Measurements from ENCODE around the gene TPP1.

TPP1 gene

GRCh38 chr11:6619004-6619745, at the start of gene TPP1:
TPP1 (minus strand) TSS chr11:6619422; CDS start chr11:6619400, 22 bp downstream.
- TF ChIP-seq GATA2 (IDR thresholded peaks at IDR 0.05; ENCODE audit: low read depth, low read length) (no peak), GATA3 (IDR thresholded peaks at IDR 0.05; ENCODE audit: low read depth, low read length) (no peak)

- TF ChIP-seq GATA3 (IDR thresholded peaks at IDR 0.05; ENCODE audit: low read depth, low read length) (no peak), GATA2 (IDR thresholded peaks at IDR 0.05; ENCODE audit: low read depth, low read length) (no peak)
Observed at GRCh38 chr11:6667733-6668374, 48.6 kb upstream of the TPP1 start.

- TF ChIP-seq GATA3 (IDR thresholded peaks at IDR 0.05; ENCODE audit: low read depth, low read length) (no peak), GATA2 (IDR thresholded peaks at IDR 0.05; ENCODE audit: low read depth, low read length) (no peak)
Observed at GRCh38 chr11:6666302-6667183, 47.3 kb upstream of the TPP1 start.

- TF ChIP-seq GATA2 (IDR thresholded peaks at IDR 0.05; ENCODE audit: low read depth, low read length) (no peak), GATA3 (IDR thresholded peaks at IDR 0.05; ENCODE audit: low read depth, low read length) (no peak)
Observed at GRCh38 chr11:6664551-6664950, 45.3 kb upstream of the TPP1 start.

GRCh38 chr11:6663794-6664469, 44.7 kb upstream of the TPP1 start:
- no peak for TF ChIP-seq GATA2 (IDR thresholded peaks at IDR 0.05; ENCODE audit: low read depth, low read length)
- TF ChIP-seq GATA3 (IDR thresholded peaks at IDR 0.05; ENCODE audit: low read depth, low read length), result no peak

- TF ChIP-seq GATA2 (IDR thresholded peaks at IDR 0.05; ENCODE audit: low read depth, low read length), result no peak
- TF ChIP-seq GATA3 (IDR thresholded peaks at IDR 0.05; ENCODE audit: low read depth, low read length), result no peak
Observed at GRCh38 chr11:6660712-6661111, 41.5 kb upstream of the TPP1 start.

GRCh38 chr11:6658647-6659046, 39.4 kb upstream of the TPP1 start:
- no peak for TF ChIP-seq GATA2 (IDR thresholded peaks at IDR 0.05; ENCODE audit: low read depth, low read length)
- TF ChIP-seq GATA3 (IDR thresholded peaks at IDR 0.05; ENCODE audit: low read depth, low read length), result no peak

- TF ChIP-seq GATA2 (IDR thresholded peaks at IDR 0.05; ENCODE audit: low read depth, low read length) (no peak), GATA3 (IDR thresholded peaks at IDR 0.05; ENCODE audit: low read depth, low read length) (no peak)
Observed at GRCh38 chr11:6657346-6657745, 38.1 kb upstream of the TPP1 start.

- TF ChIP-seq GATA3 (IDR thresholded peaks at IDR 0.05; ENCODE audit: low read depth, low read length) (no peak), GATA2 (IDR thresholded peaks at IDR 0.05; ENCODE audit: low read depth, low read length) (no peak)
Observed at GRCh38 chr11:6656936-6657335, 37.7 kb upstream of the TPP1 start.

GRCh38 chr11:6656584-6656915, 37.3 kb upstream of the TPP1 start:
- no peak for TF ChIP-seq GATA2 (IDR thresholded peaks at IDR 0.05; ENCODE audit: low read depth, low read length)
- TF ChIP-seq GATA3 (IDR thresholded peaks at IDR 0.05; ENCODE audit: low read depth, low read length), result no peak

GRCh38 chr11:6655790-6656583, 36.8 kb upstream of the TPP1 start, which contains the start of gene DCHS1:
DCHS1 (minus strand) TSS chr11:6655809; CDS start chr11:6641613, 14,196 bp downstream.
- TF ChIP-seq GATA2 (IDR thresholded peaks at IDR 0.05; ENCODE audit: low read depth, low read length) (no peak), GATA3 (IDR thresholded peaks at IDR 0.05; ENCODE audit: low read depth, low read length) (no peak)

- TF ChIP-seq GATA2 (IDR thresholded peaks at IDR 0.05; ENCODE audit: low read depth, low read length) (no peak), GATA3 (IDR thresholded peaks at IDR 0.05; ENCODE audit: low read depth, low read length) (no peak)
Observed at GRCh38 chr11:6655020-6655789, 36.0 kb upstream of the TPP1 start.

Measured in SH-SY5Y (cell line).